T-helper 2 cell treated with Interferon-gamma antibody and Interleukin-4, amounts not matched to agents 100 ng/mL and 5 ng/mL, for 36 hours (primary cell): Measurements from ENCODE around the gene CPTP. TPM values are rescaled to one million over a fixed set of nuclear protein-coding genes. Genes with fewer than 3 reads are reported as not detected.
"Not testable (repeated sequence)": the region's sequence is repeated elsewhere in the genome, so short reads cannot be mapped to it uniquely, and the experiment has no call there.

Source experiments
- intact Hi-C: fragments of 100-400 bp; cut with micrococcal nuclease; formaldehyde crosslinking; loops from one replicate; pipeline ENCODE4 v1.15.1; 2023
- total RNA-seq: library from RNA; stranded (reverse); gene quantifications from 2 replicates; pipeline ENCODE4 v1.2.3, GENCODE V29; 2022

CPTP gene
- total RNA-seq, 1 donor from 2014 or later, result 20.0 TPM

GRCh38 chr1:1316199-1316598 is 8.4 kb upstream of the CPTP start:
- intact Hi-C loops, result not testable (repeated sequence)

GRCh38 chr1:1317420-1317819 is 7.2 kb upstream of the CPTP start:
- intact Hi-C loops, result no loop called here

GRCh38 chr1:1318131-1318652 is 6.4 kb upstream of the CPTP start:
- intact Hi-C loops, result no loop called here

GRCh38 chr1:1318777-1319645 is 5.6 kb upstream of the CPTP start:
- intact Hi-C loops, result no loop called here

- intact Hi-C loops, result no loop called here
These were observed 5.0 kb upstream of the CPTP start for GRCh38 chr1:1319646-1319941.

GRCh38 chr1:1320666-1321448 is 3.7 kb upstream of the CPTP start:
- intact Hi-C loops, result no loop called here

- intact Hi-C loops, result no loop called here
These were observed 3.1 kb upstream of the CPTP start for GRCh38 chr1:1321477-1321876.

- intact Hi-C loops, result no loop called here
These were observed 2.2 kb upstream of the CPTP start for GRCh38 chr1:1322418-1322817.

GRCh38 chr1:1322952-1323351 is 1.6 kb upstream of the CPTP start:
- intact Hi-C loops, result no loop called here

- intact Hi-C loops, result loop anchor here (1.0 kb wide), 1 partner anchor 19 kb away; no protein-coding TSS in a partner anchor
These were observed 498 bp upstream of the CPTP start for GRCh38 chr1:1324084-1324523.

- intact Hi-C loops, result no loop called here
These were observed 879 bp downstream of the CPTP start for GRCh38 chr1:1325288-1326074.

- intact Hi-C loops, result no loop called here
These were observed 1.5 kb downstream of the CPTP start for GRCh38 chr1:1326075-1326605.

DNA sequence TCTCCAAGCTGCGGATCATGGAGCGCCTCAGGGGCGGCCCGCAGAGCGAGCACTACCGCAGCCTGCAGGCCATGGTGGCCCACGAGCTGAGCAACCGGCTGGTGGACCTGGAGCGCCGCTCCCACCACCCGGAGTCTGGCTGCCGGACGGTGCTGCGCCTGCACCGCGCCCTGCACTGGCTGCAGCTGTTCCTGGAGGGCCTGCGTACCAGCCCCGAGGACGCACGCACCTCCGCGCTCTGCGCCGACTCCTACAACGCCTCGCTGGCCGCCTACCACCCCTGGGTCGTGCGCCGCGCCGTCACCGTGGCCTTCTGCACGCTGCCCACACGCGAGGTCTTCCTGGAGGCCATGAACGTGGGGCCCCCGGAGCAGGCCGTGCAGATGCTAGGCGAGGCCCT is 2.7 kb downstream of the CPTP start:
- intact Hi-C loops, result no loop called here

DNA sequence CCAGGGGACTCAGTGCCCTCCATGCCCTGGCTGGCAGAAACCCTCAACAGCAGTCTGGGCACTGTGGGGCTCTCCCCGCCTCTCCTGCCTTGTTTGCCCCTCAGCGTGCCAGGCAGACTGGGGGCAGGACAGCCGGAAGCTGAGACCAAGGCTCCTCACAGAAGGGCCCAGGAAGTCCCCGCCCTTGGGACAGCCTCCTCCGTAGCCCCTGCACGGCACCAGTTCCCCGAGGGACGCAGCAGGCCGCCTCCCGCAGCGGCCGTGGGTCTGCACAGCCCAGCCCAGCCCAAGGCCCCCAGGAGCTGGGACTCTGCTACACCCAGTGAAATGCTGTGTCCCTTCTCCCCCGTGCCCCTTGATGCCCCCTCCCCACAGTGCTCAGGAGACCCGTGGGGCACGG is 3.7 kb downstream of the CPTP start:
- intact Hi-C loops, result no loop called here

DNA sequence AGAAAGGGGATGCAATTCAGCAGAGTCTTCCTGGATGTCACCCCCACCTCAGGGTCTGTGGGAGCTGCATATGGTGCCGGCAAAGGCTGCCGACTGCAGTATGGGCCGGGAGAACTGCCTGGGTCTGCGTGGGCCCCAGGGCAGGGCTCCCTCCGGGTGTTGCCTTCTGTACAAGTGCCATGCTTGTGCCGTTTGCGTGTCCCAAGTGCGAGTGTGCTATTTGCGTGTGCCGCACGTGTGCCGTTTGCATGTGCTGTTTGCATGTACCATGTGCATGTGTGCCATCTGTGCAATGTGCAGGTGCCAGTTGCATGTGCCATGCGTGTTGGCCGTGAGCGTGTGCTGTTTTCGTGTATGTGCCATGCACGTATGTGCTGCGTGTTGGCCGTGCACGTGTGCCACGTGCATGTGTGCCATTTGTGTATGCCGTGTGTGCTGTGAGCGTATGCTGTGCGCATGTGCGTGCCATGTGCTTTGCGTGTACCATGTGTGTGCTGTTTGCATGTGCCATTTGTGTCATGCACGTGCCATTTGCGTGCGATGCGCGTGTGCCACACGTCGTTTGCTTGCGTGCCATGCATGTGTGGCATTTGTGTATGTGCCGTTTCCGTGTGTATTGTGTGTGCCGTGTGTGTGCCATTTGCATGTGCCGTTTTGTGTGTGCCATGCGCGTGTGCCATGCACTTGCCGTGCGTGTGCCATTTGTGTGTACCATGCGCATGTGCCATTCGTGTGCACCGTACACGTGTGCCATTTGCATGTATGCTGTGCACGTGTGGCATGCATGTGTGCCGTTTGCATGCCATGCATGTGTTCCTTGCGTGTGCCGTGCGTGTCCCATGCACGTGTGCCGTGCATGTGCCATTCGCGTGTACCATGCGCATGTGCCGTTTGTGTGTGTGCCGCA is 5.0 kb downstream of the CPTP start:
- intact Hi-C loops, result no loop called here

GRCh38 chr1:1330366-1331067 is 5.9 kb downstream of the CPTP start:
- intact Hi-C loops, result no loop called here

DNA sequence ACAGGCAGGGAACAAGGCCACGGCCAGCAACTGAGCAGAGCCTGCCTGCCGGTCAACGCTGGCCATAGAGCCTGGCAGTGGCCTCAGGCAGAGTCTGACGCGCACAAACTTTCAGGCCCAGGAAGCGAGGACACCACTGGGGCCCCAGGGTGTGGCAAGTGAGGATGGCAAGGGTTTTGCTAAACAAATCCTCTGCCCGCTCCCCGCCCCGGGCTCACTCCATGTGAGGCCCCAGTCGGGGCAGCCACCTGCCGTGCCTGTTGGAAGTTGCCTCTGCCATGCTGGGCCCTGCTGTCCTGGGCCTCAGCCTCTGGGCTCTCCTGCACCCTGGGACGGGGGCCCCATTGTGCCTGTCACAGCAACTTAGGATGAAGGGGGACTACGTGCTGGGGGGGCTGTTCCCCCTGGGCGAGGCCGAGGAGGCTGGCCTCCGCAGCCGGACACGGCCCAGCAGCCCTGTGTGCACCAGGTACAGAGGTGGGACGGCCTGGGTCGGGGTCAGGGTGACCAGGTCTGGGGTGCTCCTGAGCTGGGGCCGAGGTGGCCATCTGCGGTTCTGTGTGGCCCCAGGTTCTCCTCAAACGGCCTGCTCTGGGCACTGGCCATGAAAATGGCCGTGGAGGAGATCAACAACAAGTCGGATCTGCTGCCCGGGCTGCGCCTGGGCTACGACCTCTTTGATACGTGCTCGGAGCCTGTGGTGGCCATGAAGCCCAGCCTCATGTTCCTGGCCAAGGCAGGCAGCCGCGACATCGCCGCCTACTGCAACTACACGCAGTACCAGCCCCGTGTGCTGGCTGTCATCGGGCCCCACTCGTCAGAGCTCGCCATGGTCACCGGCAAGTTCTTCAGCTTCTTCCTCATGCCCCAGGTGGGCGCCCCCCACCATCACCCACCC is 6.7 kb downstream of the CPTP start, which contains the start of gene TAS1R3:
Gene TAS1R3 (plus strand): TSS at position 213 of the 898 bp plus-strand sequence. CDS start 66 bp downstream, at position 279.
- intact Hi-C loops, result no loop called here

GRCh38 chr1:1332031-1332755 is 7.6 kb downstream of the CPTP start:
- intact Hi-C loops, result no loop called here
